Measurements from ENCODE around the gene MEG3. TPM values are rescaled to one million over a fixed set of nuclear protein-coding genes. Genes with fewer than 3 reads are reported as not detected.

Gene MEG3
- total RNA-seq, 2 donors from 2014 or later = 0.21 TPM; not detected in 1

DNA sequence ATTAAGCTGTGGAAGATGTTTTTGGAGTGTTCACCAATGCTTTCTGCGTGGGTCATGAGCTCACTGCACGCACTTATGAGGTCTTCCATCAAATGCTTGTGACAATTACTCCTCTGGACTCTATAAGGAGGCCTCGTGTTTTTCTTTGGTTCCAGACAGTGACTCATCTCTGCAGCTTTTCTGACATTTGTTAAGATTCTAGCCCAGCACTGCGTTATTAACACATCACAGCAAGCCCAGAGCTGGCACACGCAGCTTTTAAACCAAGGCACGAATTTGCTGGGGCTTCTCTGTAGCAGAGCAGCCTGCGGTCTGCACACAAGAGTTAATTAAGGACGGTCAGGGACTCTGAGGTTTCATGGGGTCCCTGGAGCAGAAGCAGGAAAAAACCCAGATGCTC is 16.9 kb downstream of the MEG3 start:
- Mint-ChIP-seq H3K4me1 (no peaks in the 10 kb centered on the region), H3K27ac (no peak overlapping the region), H3K36me3 (ENCODE audit: low read depth) (no peaks in the 10 kb centered on the region), H3K4me3 (no peak overlapping the region), H3K27me3 (peaks cover 31% of the 10 kb centered on the region)
- ATAC-seq (no peak), DNase-seq (no peak)
- H3K9me3 ChIP-seq (ENCODE audit: control insufficient read depth, low read length, poor library complexity, severe bottlenecking) = no peaks in the 10 kb centered on the region

DNA sequence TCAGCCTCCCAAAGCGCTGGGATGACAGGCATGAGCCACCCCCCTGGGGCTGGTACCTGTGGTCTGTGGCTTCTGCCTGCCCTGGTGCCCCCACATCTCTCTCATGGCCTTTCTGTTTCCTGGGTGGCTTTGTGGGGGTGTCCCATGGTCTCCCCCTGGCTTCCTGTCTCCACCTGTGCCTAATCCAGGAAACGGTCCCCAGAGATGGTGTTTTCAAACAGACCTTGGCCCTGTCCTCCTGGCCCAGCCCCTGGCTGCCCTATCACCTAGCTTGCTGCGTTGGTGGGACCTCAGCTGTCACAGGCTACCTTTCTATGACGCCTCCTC is 18.1 kb downstream of the MEG3 start:
- no peak overlapping the region for H3K27ac Mint-ChIP-seq
- DNase-seq (no peak), ATAC-seq (no peak)
- H3K4me1 Mint-ChIP-seq = no peaks in the 10 kb centered on the region
- H3K36me3 Mint-ChIP-seq (ENCODE audit: low read depth) = no peaks in the 10 kb centered on the region
- H3K9me3 ChIP-seq (ENCODE audit: control insufficient read depth, low read length, poor library complexity, severe bottlenecking) = no peaks in the 10 kb centered on the region
- no peak overlapping the region for H3K4me3 Mint-ChIP-seq
- H3K27me3 Mint-ChIP-seq = peaks cover 19% of the 10 kb centered on the region

DNA sequence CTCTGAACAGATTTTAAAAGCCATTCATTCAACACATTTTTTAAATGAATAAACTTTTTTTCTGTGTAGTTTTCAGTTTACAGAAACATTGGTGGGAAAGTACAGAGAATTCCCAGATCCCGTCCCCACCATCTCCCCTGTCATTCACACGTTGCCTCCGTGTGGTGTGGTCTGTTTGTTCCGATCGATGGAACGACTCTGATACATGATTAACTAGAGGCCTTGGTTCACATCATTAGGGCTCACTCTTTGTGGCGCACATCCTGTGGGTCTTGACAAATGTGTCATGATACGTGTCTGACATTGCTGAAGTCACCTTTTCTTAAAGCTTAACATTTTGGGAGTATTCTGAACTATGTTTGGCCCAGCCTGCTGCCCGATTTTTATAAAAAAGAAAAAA is 18.5 kb downstream of the MEG3 start:
- no peaks in the 10 kb centered on the region for H3K9me3 ChIP-seq (ENCODE audit: control insufficient read depth, low read length, poor library complexity, severe bottlenecking)
- H3K27ac Mint-ChIP-seq = no peak overlapping the region
- H3K4me1 Mint-ChIP-seq = no peaks in the 10 kb centered on the region
- ATAC-seq (no peak), DNase-seq (no peak)
- peaks cover 15% of the 10 kb centered on the region for H3K27me3 Mint-ChIP-seq
- no peaks in the 10 kb centered on the region for H3K36me3 Mint-ChIP-seq (ENCODE audit: low read depth)
- no peak overlapping the region for H3K4me3 Mint-ChIP-seq

DNA sequence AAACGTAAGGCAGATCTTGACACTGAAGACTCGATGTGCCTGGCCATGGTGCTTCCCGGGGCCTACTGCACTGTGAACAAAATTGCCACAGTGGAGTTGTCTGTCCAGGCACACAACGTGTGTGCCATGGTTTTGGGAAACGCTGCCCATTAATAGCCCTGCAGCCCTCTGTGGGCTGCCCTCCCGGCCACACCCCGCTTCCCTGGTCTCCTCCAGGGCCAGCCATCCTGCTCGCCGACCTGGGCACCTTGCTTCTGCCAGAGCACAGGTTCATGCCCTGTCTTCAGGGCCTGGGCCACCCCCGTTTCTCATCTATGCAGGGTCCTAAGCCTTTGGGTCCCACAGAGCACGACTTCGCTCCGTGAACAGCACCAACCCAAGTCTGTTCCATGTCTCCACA is 18.9 kb downstream of the MEG3 start:
- no peaks in the 10 kb centered on the region for H3K36me3 Mint-ChIP-seq (ENCODE audit: low read depth)
- H3K27me3 Mint-ChIP-seq = peaks cover 15% of the 10 kb centered on the region
- no peak for ATAC-seq
- DNase-seq = no peak
- H3K9me3 ChIP-seq (ENCODE audit: control insufficient read depth, low read length, poor library complexity, severe bottlenecking) = no peaks in the 10 kb centered on the region
- H3K4me3 Mint-ChIP-seq = no peak overlapping the region
- H3K4me1 Mint-ChIP-seq = no peaks in the 10 kb centered on the region
- no peak overlapping the region for H3K27ac Mint-ChIP-seq

DNA sequence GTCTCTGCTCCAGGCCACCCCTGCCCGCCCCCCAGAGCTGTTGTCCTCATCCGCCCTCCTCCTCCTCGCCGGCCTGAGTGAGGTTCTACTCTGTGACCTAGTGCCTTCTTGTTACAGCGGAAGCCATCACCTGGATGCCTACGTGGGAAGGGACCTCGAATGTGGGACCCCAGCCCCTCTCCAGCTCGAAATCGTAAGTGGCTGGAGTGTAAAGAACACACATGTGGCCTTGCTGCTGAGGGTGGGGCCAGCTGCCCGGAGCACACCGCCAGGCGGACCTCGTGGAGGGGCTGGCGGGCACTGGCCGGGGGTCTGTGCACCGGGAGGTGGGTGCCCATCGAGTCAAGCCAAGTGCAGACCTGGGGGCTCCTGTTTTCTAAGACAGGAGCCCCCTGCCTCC is 19.4 kb downstream of the MEG3 start:
- Mint-ChIP-seq H3K27ac (no peak overlapping the region), H3K4me3 (no peak overlapping the region), H3K27me3 (peaks cover 15% of the 10 kb centered on the region), H3K4me1 (no peaks in the 10 kb centered on the region), H3K36me3 (ENCODE audit: low read depth) (no peaks in the 10 kb centered on the region)
- no peaks in the 10 kb centered on the region for H3K9me3 ChIP-seq (ENCODE audit: control insufficient read depth, low read length, poor library complexity, severe bottlenecking)
- ATAC-seq (no peak), DNase-seq (no peak)

DNA sequence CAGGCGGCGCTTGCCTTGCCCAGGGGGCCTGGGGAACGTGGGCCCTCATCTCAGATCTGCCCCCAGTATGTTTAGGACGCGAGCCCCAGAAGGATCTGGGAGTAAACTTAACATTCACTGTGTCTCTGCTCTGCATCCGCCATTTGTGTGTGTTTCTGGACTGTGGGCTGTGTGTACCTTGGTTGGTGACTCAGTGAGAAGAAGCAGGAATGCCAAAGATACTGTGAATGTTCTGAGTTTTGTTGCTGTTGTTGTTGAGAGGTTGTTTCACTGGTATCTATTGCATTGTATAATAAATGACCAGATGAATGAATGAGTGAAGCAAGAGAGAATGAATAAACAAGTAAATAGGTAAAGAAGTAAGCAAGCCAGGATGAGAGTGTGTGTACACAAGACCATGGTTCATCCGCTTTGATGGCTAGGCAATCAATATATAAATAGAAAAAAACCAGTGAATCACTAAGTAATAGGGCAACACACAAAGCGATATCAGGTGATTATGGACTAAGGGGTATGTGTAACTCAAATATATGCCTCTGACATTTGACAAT is 20.5 kb downstream of the MEG3 start:
- Mint-ChIP-seq H3K4me1 (peaks cover 2% of the 10 kb centered on the region), H3K27me3 (peaks cover 11% of the 10 kb centered on the region), H3K27ac (no peak overlapping the region), H3K4me3 (no peak overlapping the region), H3K36me3 (ENCODE audit: low read depth) (no peaks in the 10 kb centered on the region)
- DNase-seq (no peak), ATAC-seq (no peak)
- no peaks in the 10 kb centered on the region for H3K9me3 ChIP-seq (ENCODE audit: control insufficient read depth, low read length, poor library complexity, severe bottlenecking)

DNA sequence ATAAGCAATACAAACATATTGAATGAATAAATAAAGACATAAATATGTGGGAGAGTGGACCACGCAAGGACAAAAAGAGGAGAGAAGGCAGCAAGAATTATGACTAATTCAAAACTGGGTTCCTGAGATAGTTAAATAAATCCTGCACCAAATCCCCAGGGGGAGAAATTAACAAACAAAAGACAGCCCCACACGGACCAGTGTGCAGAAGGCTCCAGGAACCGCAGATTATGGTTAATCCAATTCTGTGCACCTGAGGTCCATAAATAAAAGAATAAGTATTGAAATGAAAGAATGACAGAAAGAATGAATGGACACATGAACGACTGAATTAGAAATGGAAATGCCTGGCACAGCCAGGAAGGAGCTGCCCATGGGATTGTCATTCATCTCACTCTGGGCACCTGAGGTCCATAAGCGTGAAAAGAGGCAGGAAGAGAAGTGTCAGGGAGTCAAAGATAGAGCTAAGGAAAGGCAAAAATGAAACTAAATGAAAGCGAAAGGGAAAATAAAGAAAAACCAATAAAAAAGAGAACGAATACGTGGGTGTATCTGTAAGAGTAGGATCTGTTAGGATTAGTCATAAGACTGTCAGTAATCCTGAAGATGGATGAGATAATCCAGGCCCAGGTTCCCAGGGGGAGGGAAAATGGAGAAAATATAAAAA is 23.3 kb downstream of the MEG3 start:
- no peaks in the 10 kb centered on the region for H3K36me3 Mint-ChIP-seq (ENCODE audit: low read depth)

DNA sequence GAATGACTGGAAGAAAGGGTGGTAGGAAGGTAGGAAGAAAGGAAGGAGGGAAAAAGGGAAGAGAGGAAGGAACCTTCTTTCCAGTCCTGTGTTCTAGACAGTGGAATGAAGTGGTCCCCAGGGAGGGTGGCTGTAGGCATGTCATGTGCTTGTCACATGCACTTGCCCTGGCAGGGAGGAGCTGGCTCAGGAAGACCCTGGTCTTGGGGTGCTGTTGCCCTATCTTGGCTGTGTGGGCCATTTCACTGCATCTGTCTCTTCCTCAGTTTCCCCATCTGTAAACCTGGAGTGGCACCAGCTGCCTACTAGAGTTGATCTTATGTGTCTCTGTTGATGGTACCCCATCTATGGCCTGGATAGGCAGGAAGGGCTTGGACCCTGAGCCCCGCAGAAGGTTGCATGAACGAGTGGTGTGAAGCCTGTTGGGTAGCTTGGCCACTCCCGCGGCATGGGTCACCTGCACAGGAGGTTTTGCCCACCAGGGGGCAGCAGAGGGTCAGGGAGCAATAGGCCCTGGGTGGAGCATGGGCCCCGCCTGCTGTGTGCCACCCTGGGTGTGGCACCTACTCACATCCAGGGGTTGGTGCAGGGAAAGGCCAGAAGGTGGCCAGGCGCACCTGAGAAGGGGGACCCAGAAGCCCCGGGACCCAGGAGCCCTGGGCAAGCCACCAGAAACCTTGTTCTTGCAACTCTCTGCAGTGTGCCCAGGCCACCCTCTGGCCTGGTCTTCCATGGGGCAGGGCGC is 25.1 kb downstream of the MEG3 start:
- DNase-seq (peak; percentile 58 to 75 (median 67)), ATAC-seq (peak; percentile 81)
- no peaks in the 10 kb centered on the region for H3K9me3 ChIP-seq (ENCODE audit: control insufficient read depth, low read length, poor library complexity, severe bottlenecking)
- H3K27ac Mint-ChIP-seq = no peak overlapping the region
- no peak overlapping the region for H3K4me3 Mint-ChIP-seq
- peaks cover 2% of the 10 kb centered on the region for H3K4me1 Mint-ChIP-seq
- H3K36me3 Mint-ChIP-seq (ENCODE audit: low read depth) = no peaks in the 10 kb centered on the region
- peaks cover 7% of the 10 kb centered on the region for H3K27me3 Mint-ChIP-seq

More for the DNA sequence above, 23.3 kb downstream of the MEG3 start:
- no peak for ATAC-seq
- Mint-ChIP-seq H3K4me1 (peaks cover 2% of the 10 kb centered on the region), H3K27ac (no peak overlapping the region), H3K27me3 (peaks cover 4% of the 10 kb centered on the region), H3K4me3 (no peak overlapping the region)
- no peak for DNase-seq
- H3K9me3 ChIP-seq (ENCODE audit: control insufficient read depth, low read length, poor library complexity, severe bottlenecking) = no peaks in the 10 kb centered on the region

DNA sequence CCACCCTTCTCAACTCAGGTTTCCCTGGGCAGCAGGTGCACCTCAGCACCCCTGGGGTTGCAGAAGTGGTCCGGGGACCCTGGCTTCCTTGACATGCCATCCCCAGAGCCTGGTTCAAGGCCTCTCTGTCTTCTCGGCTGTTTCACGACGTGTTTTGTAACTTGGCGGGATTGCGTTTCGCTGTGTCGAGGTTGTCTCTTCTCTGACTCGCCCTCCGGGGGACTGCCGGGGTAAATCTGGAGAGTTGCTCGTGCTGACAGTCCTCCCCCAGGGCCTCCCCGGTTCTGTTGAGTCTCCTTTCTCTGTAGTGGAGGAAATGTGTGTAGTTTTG is 25.6 kb downstream of the MEG3 start:
- no peaks in the 10 kb centered on the region for H3K9me3 ChIP-seq (ENCODE audit: control insufficient read depth, low read length, poor library complexity, severe bottlenecking)
- H3K4me1 Mint-ChIP-seq = peaks cover 2% of the 10 kb centered on the region
- peaks cover 9% of the 10 kb centered on the region for H3K27me3 Mint-ChIP-seq
- ATAC-seq (no peak), DNase-seq (no peak)
- no peak overlapping the region for H3K4me3 Mint-ChIP-seq
- no peak overlapping the region for H3K27ac Mint-ChIP-seq
- no peaks in the 10 kb centered on the region for H3K36me3 Mint-ChIP-seq (ENCODE audit: low read depth)

DNA sequence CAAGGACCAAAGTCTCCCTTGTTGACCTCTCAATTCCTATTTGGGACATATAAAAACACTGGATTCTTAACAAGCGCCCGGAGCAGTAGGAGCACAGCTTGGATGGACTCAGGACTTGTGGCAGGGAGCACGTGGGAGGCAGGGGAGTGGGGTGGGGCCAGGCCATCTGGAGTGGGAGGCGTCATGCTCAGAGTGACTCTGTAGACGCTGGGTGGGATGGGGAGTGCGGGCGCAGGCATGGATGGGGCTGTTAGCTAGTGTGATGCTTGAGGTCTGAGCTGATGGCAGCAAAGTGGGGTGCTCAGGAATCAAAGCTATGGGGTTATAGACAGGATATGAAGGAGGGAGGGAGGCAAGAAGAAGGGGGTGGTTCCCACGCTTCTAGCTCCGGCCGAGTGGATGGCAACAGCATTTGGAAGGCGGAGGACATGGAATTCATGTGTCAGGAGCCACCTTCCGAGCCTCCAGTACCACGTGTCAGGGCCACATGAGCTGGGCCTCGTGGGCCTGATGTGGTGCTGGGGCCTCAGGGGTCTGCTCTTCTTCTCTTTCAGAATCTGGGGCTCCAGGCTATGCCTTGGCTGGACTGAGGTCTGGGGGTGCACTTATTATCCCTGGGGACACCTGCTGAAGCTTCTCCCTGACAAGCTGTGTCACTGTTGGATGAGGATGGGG is 26.2 kb downstream of the MEG3 start:
- peaks cover 9% of the 10 kb centered on the region for H3K27me3 Mint-ChIP-seq
- ATAC-seq (no peak), DNase-seq (no peak)
- no peak overlapping the region for H3K27ac Mint-ChIP-seq
- H3K9me3 ChIP-seq (ENCODE audit: control insufficient read depth, low read length, poor library complexity, severe bottlenecking) = no peaks in the 10 kb centered on the region
- H3K4me3 Mint-ChIP-seq = no peak overlapping the region
- H3K36me3 Mint-ChIP-seq (ENCODE audit: low read depth) = no peaks in the 10 kb centered on the region
- peaks cover 2% of the 10 kb centered on the region for H3K4me1 Mint-ChIP-seq

DNA sequence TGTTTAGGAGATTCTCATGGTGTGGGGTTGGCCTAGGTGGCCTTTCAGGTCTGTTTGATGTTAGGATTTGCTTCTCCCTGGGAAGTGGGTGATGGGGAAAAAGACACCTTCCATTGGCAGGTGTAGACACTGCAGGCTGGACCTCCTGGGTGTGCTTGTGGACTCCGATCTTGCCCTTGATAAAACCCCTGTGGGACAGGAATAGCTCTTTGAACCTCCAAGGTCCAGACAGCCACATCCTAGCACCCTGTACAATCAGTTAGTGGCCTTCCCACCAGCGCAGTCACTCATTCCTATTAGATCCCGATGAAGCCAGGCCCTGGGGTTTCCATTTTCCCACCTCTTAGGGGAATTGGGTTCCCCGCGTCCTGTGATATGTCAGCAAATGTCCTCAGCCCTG is 28.5 kb downstream of the MEG3 start:
- DNase-seq (no peak), ATAC-seq (no peak)
- no peaks in the 10 kb centered on the region for H3K9me3 ChIP-seq (ENCODE audit: control insufficient read depth, low read length, poor library complexity, severe bottlenecking)
- Mint-ChIP-seq H3K27me3 (peaks cover 15% of the 10 kb centered on the region), H3K4me3 (no peak overlapping the region), H3K27ac (no peak overlapping the region), H3K36me3 (ENCODE audit: low read depth) (no peaks in the 10 kb centered on the region), H3K4me1 (peaks cover 2% of the 10 kb centered on the region)

DNA sequence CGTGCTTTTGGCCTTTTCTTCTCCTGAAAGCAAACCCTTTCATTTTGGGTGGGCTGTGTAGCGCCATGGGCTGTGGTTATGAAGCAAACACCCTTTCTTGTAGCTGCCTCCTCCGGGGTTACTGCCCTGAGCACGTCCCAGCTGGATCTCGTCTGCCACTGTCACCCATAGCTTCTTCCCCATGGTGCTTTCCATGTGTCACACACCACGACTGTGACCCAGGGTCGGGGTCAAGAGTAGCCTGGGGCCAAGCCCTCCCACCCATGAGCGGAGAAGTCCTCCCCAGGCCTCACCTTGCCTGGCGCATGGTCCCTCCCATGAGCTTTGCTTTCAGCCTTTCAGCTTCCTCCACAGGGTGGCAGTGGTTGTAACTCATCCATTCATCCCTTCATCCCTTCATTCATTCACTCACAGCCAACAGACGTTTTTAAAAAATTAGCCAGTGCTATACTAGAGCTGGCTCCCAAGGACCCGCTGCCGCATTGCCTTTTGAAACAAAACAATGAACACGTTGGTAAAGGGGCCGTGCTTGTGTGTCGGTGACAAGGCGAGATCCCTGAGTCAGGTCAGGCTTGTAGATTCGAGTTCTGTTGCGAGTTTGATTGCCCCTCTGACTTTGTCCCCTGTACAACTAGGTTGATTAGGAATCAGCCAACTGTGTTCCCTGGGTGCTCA is 29.5 kb downstream of the MEG3 start:
- H3K27me3 Mint-ChIP-seq = peaks cover 23% of the 10 kb centered on the region
- peaks cover 2% of the 10 kb centered on the region for H3K4me1 Mint-ChIP-seq
- no peak for ATAC-seq
- no peak for DNase-seq
- no peak overlapping the region for H3K4me3 Mint-ChIP-seq
- no peaks in the 10 kb centered on the region for H3K9me3 ChIP-seq (ENCODE audit: control insufficient read depth, low read length, poor library complexity, severe bottlenecking)
- no peaks in the 10 kb centered on the region for H3K36me3 Mint-ChIP-seq (ENCODE audit: low read depth)
- no peak overlapping the region for H3K27ac Mint-ChIP-seq
